SKM-1 (cell line): ENCODE measurements around the gene KAZN.

Source experiments
- DNase-seq: peaks from one replicate; lab custom pipeline; 2025; ENCODE audit not compliant: unreplicated experiment; lab: John Stamatoyannopoulos, UW

Gene KAZN

GRCh38 chr1:14844356-14844755 is 245.9 kb downstream of the KAZN start:
- no peak for DNase-seq

- DNase-seq, result no peak
Measured at GRCh38 chr1:14844923-14845617, 246.6 kb downstream of the KAZN start.

- no peak for DNase-seq
Measured at GRCh38 chr1:14845851-14846250, 247.4 kb downstream of the KAZN start.

- no peak for DNase-seq
Measured at GRCh38 chr1:14846688-14847087, 248.2 kb downstream of the KAZN start.

- no peak for DNase-seq
Measured at GRCh38 chr1:14848203-14848602, 249.7 kb downstream of the KAZN start.

GRCh38 chr1:14848625-14849024 is 250.1 kb downstream of the KAZN start:
- DNase-seq, result no peak

GRCh38 chr1:14849038-14849437 is 250.6 kb downstream of the KAZN start:
- no peak for DNase-seq

- no peak for DNase-seq
Measured at GRCh38 chr1:14850563-14850962, 252.1 kb downstream of the KAZN start.

- no peak for DNase-seq
Measured at GRCh38 chr1:14851760-14852159, 253.3 kb downstream of the KAZN start.

- no peak for DNase-seq
Measured at GRCh38 chr1:14852291-14852690, 253.8 kb downstream of the KAZN start.

- DNase-seq, result no peak
Measured at GRCh38 chr1:14853518-14853917, 255.0 kb downstream of the KAZN start.

GRCh38 chr1:14855268-14855667 is 256.8 kb downstream of the KAZN start:
- no peak for DNase-seq

- no peak for DNase-seq
Measured at GRCh38 chr1:14855801-14856200, 257.3 kb downstream of the KAZN start.

GRCh38 chr1:14857436-14858195 is 259.1 kb downstream of the KAZN start:
- no peak for DNase-seq

GRCh38 chr1:14862114-14862771 is 263.8 kb downstream of the KAZN start:
- DNase-seq, result no peak

GRCh38 chr1:14865106-14865505 is 266.6 kb downstream of the KAZN start:
- no peak for DNase-seq

GRCh38 chr1:14866911-14867612 is 268.6 kb downstream of the KAZN start:
- no peak for DNase-seq

- DNase-seq, result no peak
Measured at GRCh38 chr1:14869187-14869586, 270.7 kb downstream of the KAZN start.

- no peak for DNase-seq
Measured at GRCh38 chr1:14871218-14871970, 272.9 kb downstream of the KAZN start.

- DNase-seq, result no peak
Measured at GRCh38 chr1:14872762-14873161, 274.3 kb downstream of the KAZN start.

- peak; percentile 4 for DNase-seq
Measured at GRCh38 chr1:14873677-14874076, 275.2 kb downstream of the KAZN start.
